NCI-H345 treated with DMSO at 0.1 percent for 48 hours (cell line): ENCODE measurements around the gene ASCL5.
A peak's percentile ranks its signal among the peaks of the same experiment; 100 is the strongest.

ENCODE experiments used
- DNase-seq: peaks from one replicate; lab custom pipeline; 2025; ENCODE audit not compliant: unreplicated experiment; lab: John Stamatoyannopoulos, UW

The ASCL5 gene

DNA sequence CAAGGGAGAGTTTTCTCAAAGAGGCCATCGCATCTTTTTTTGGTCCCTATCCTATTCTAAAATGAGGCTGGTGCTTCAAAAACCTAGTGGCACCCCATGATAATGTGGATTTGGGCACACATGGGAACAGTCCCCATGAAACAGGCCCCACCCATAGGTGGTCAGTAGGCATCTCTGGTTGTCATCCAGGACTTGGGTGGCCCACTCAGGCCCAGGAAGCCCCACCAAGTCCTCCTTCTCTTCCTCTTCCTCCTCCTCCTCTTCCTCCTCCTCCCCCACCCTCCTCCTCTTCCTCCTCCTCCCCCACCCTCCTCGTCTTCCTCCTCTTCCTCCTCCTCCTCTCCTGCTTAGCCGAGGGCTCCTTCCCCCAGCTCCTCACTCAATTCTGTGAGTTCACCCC is 15.3 kb downstream of the ASCL5 start:
- DNase-seq = no peak

- no peak for DNase-seq
These were observed 15.8 kb downstream of the ASCL5 start for GRCh38 chr1:201111156-201111555.

- DNase-seq = no peak
These were observed 16.4 kb downstream of the ASCL5 start for GRCh38 chr1:201110616-201111015.

- no peak for DNase-seq
These were observed 16.8 kb downstream of the ASCL5 start for GRCh38 chr1:201110138-201110537.

DNA sequence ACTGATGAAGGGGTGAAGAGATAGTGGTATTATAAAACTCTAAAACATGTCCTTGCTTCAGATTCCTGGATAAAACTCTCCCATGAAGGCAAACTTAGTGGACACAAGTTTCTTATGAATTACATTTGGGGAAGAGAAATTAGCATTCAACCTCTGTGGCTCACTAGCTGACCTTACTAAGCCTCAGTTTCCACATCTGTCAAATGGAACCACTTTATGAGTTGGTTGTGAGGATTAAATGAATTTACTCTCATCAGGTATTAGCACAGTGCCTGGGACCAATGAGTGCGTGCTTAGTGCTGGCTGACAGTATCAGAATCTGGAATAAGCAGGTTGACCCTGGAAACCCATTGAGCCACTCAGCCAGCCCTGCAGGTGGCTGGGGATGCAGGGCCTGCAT is 17.3 kb downstream of the ASCL5 start:
- no peak for DNase-seq

DNA sequence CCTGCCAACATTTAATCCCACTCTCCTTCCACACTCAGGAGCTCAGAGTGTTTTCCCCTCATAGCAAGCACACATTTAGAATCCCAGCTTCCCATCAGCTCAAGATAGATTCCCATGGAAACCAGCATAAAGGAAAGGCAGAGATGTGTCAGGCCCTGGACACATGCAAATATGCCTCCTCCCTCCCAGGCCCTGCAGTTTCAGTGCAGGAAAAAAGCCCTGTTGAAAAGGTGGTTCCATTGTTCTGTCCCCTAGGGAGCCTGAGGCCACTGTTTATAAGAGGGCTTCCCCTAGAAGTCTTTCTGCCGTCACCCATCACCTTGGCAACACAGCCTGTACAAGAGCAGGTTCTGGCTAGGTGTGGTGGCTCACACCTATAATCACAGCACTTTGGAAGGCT is 18.4 kb downstream of the ASCL5 start:
- DNase-seq = peak; percentile 94

GRCh38 chr1:201105688-201106087 is 21.3 kb downstream of the ASCL5 start:
- no peak for DNase-seq

DNA sequence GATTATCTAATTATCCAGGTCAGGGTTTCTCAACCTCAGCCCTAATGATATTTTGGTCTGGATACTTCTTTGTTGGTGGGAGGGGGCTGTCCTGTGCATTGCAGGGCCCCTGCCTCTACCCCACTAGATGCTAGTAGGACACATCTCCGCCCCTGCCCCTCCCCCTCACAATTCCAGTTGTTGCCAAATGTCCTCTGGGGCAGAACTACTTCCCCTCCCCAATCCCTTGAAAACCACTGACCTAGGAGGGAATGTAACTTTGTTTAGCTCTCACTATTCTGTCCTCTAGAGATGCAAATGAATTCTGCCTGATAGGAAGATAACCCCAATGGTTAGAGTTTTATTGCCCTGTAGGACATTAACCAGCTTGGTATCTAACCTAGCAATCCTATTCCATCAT is 22.8 kb downstream of the ASCL5 start:
- DNase-seq = no peak

- DNase-seq = no peak
These were observed 23.3 kb downstream of the ASCL5 start for GRCh38 chr1:201103666-201104065.

- no peak for DNase-seq
These were observed 26.6 kb downstream of the ASCL5 start for GRCh38 chr1:201100169-201100930.

- no peak for DNase-seq
These were observed 27.8 kb downstream of the ASCL5 start for GRCh38 chr1:201098992-201099677.

DNA sequence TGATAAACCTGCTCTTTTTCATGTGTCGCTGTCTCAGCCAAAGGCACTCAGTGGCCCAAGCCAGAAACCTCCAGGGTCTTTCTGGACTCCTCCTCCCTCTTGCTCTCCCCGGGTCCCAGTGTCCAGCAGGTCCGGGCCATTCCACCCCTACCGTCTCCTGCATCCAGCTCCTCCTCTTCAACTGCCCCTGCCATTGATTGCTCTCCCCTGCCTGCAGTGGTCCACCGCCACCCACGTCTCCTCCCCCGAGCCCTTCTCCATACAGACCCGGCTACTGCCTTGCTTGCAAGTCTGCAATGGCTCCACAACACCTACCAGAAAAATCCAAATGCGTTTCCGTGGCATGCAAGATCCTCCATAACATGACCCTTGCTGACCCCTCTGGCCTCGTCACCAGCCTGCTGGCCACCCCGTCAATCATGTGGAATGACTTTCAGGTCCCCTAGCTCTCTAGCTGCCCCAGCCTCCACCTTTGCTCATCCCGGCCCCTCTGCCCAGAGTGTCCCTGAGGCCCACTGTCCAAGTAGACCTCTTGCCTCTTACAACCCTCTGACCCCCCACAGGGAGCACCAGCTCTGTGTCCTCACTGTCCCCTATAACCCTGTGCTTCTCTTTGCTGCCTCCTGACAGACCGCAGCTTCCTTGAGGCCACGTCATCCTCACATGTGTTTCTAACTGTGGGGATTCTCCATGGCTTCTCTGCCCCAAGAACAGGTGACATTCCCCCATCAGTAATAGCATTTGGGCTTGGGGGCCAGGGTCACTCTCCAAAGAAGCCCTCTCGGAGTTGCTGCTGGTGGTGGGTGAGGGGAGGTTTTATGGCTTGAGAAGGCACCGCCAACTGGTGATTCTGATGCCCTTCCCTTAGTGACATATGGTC is 29.8 kb downstream of the ASCL5 start:
- no peak for DNase-seq

DNA sequence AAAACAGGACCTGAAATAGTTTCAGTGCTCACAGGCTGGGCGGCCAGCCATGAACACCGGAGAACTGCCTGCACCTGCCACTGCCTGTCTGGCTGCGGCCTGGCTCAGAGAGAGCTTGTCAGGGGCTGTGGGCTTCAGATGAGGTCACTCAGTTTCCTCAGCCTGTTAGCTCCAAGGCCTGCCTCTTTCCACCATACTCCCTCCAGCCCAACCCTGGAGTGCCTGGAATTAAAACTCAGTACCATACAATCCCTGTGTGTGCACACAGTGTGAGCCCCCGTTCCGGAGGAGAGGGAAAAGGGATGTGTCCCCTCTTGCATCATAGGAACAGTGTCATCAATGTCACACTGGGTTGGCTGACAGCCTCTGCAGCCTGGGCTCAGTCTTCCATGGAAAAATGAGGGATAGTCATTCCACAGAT is 30.9 kb downstream of the ASCL5 start:
- no peak for DNase-seq

DNA sequence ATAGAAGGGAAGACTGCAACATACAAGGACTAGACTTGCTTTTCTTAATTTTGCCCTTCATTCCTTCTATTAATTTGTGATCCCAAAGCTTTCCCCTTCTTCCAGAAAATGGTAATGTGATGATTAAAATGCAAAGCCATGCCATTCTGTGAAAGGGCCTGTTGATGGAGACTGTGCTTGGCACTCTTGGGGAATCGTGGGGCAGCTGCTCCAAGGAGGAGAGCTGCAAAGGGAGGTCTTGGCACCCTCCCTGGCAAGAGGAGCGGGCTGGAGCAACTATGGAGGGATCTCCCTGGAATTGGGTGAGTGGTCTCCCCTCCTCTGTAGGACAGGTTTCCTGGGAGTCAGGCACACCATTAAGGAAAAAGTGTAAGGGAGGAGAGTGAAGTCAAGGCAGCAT is 31.4 kb downstream of the ASCL5 start:
- DNase-seq = no peak

- no peak for DNase-seq
These were observed 32.2 kb downstream of the ASCL5 start for GRCh38 chr1:201094832-201095231.

DNA sequence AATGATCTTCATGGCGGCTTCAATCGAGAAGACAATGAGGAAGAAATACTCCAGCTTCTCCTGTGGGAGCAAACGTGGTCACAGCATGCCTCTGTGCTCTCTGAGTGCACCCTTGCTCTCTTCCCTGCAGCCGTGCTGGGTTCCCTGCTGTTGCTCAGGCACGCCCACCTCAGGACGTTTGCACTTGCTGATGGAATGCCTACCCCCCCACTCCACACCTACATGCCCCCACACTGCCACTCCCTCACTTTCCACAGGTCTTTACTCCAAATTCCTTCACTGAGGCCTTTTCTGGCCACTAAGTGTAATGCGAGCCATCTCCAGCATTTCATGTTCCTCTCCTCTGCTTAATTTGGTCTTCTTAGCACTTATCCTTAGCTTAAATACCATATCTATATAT is 33.0 kb downstream of the ASCL5 start:
- DNase-seq = no peak

DNA sequence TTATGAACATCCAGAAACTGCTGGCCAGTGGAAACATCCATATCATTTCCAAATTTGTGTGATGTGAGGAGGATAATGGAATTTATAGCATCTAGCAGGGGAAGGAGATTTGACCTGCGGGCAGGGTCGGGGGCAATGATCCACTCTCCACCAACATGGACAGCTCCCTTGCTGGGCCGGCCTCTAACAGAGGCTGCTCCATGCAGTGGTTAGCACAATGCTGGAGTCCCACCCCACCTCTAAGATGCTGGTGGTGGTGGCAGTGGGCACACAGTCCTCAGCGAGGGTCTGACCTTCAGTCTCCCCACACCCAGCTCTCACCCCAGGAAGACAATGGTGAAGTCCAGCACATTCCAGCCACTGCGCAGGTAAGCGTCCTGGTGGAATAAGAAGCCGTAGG is 33.4 kb downstream of the ASCL5 start:
- no peak for DNase-seq

DNA sequence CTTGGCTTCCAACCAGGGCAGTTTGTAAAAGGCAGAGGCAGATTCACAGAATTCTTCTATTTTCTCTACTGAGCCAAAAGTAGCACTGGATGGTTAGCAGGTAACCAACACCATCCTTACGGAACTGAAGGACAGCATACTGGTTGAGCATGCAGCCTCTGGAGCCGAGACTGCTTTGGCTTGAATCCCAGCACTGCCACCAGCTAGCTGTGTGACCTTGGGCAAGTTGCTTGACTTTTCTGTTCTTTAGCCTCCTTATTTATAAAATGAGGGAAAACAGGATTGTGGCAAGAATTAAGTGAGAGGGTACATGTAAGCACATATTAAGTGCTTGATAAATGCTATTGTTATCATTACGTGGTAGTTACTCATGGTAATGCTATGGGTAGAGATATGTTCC is 34.2 kb downstream of the ASCL5 start:
- no peak for DNase-seq

DNA sequence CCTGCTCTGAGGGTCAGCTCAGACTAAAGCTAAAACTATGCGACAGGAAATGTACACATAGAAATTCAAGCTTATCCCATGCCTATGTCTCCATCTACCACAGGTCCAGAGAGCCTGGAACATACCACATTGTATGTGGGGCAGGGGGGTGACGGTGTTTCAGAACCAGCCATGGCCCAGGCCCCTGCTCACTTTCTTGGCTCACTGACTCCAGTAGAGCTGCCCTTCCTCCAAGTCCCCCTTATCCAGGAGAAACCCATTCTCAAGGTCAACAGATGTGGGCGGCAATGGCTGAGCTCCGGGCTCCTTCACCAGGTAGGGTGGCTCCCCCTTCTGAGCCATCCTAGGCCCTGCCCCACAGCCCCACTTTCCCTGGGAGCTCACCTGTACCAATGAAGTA is 35.7 kb downstream of the ASCL5 start:
- no peak for DNase-seq

GRCh38 chr1:201090541-201090940 is 36.4 kb downstream of the ASCL5 start:
- DNase-seq = no peak

DNA sequence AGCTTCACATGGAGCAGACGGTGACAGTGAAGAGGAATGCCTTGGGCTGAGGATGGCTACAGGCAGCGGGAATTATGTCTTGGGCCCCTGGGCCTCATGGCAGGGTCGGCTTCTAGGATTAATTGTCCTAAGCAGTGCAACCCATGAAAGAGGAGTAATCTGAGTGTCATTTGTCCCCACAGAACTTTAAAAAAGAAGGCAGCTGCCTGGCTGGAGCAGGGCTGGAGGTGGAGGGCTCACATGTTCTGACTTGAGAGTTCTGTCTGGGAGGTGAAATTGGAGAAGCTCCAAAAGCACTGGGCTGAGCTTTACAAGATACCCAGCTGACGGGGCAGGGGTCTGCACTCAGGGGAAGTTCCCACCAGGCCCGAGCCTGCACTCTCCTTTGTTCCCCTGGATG is 37.4 kb downstream of the ASCL5 start:
- no peak for DNase-seq
